ENCODE measurements around the gene GLIS2.

GLIS2 gene

GRCh38 chr16:4350787-4351659, 35.2 kb downstream of the GLIS2 start, which contains the start of gene PAM16:
Gene PAM16 (minus strand): TSS chr16:4351321. CDS start chr16:4351234, 87 bp downstream.
- DNase-seq (ENCODE audit: low read depth) = peak; percentile 90

GRCh38 chr16:4351880-4352279, 36.0 kb downstream of the GLIS2 start:
- DNase-seq (ENCODE audit: low read depth) = no peak

GRCh38 chr16:4352843-4353242, 37.0 kb downstream of the GLIS2 start:
- no peak for DNase-seq (ENCODE audit: low read depth)

GRCh38 chr16:4353675-4354074, 37.8 kb downstream of the GLIS2 start:
- no peak for DNase-seq (ENCODE audit: low read depth)

GRCh38 chr16:4354512-4355409, 38.9 kb downstream of the GLIS2 start:
- no peak for DNase-seq (ENCODE audit: low read depth)

GRCh38 chr16:4356820-4357219, 41.0 kb downstream of the GLIS2 start:
- no peak for DNase-seq (ENCODE audit: low read depth)

- no peak for DNase-seq (ENCODE audit: low read depth)
These were observed 42.4 kb downstream of the GLIS2 start for GRCh38 chr16:4358236-4358635.

- no peak for DNase-seq (ENCODE audit: low read depth)
These were observed 43.1 kb downstream of the GLIS2 start for GRCh38 chr16:4358831-4359561.

GRCh38 chr16:4359914-4360313, 44.0 kb downstream of the GLIS2 start:
- no peak for DNase-seq (ENCODE audit: low read depth)

GRCh38 chr16:4360538-4361021, 44.7 kb downstream of the GLIS2 start:
- DNase-seq (ENCODE audit: low read depth) = no peak

- no peak for DNase-seq (ENCODE audit: low read depth)
These were observed 45.4 kb downstream of the GLIS2 start for GRCh38 chr16:4361033-4361943.

GRCh38 chr16:4361944-4362311, 46.1 kb downstream of the GLIS2 start:
- DNase-seq (ENCODE audit: low read depth) = no peak

- DNase-seq (ENCODE audit: low read depth) = no peak
These were observed 46.7 kb downstream of the GLIS2 start for GRCh38 chr16:4362476-4363135.

GRCh38 chr16:4364196-4365013, 48.5 kb downstream of the GLIS2 start:
- DNase-seq (ENCODE audit: low read depth) = no peak

- no peak for DNase-seq (ENCODE audit: low read depth)
These were observed 49.1 kb downstream of the GLIS2 start for GRCh38 chr16:4365014-4365406.

GRCh38 chr16:4365615-4366014, 49.7 kb downstream of the GLIS2 start:
- no peak for DNase-seq (ENCODE audit: low read depth)

- DNase-seq (ENCODE audit: low read depth) = no peak
These were observed 50.1 kb downstream of the GLIS2 start for GRCh38 chr16:4366016-4366415.

GRCh38 chr16:4367393-4367856, 51.6 kb downstream of the GLIS2 start:
- DNase-seq (ENCODE audit: low read depth) = no peak

- DNase-seq (ENCODE audit: low read depth) = no peak
These were observed 53.3 kb downstream of the GLIS2 start for GRCh38 chr16:4369007-4369733.

All from fibroblast of the conjunctiva (primary cell).